ENCODE measurements around the gene IL6. TPM values are rescaled to one million over a fixed set of nuclear protein-coding genes. Genes with fewer than 3 reads are reported as not detected.

IL6 gene
- total RNA-seq, 1 donor: 36.0 TPM

- H3K4me1 ChIP-seq (ENCODE audit: insufficient read depth, low read length): peaks cover 31% of the 10 kb centered on the region
Observed at GRCh38 chr7:22730066-22730710, 3.2 kb downstream of the IL6 start.

GRCh38 chr7:22730921-22731654, 4.1 kb downstream of the IL6 start:
- Histone ChIP-seq H3K9me3 (ENCODE audit: low read depth, low read length) (no peaks in the 10 kb centered on the region), H3K4me3 (ENCODE audit: low read length) (no peak overlapping the region), H3K4me1 (ENCODE audit: insufficient read depth, low read length) (peaks cover 22% of the 10 kb centered on the region), H3K27me3 (ENCODE audit: insufficient read depth, low read length) (peaks cover 7% of the 10 kb centered on the region)

More at GRCh38 chr7:22730066-22730710, 3.2 kb downstream of the IL6 start:
- Histone ChIP-seq H3K9me3 (ENCODE audit: low read depth, low read length) (no peaks in the 10 kb centered on the region), H3K4me3 (ENCODE audit: low read length) (no peak overlapping the region), H3K27me3 (ENCODE audit: insufficient read depth, low read length) (peaks cover 7% of the 10 kb centered on the region)

- Histone ChIP-seq H3K27me3 (ENCODE audit: insufficient read depth, low read length) (peaks cover 10% of the 10 kb centered on the region), H3K4me3 (ENCODE audit: low read length) (no peak overlapping the region), H3K4me1 (ENCODE audit: insufficient read depth, low read length) (peaks cover 15% of the 10 kb centered on the region), H3K9me3 (ENCODE audit: low read depth, low read length) (no peaks in the 10 kb centered on the region)
Observed at GRCh38 chr7:22731766-22732165, 4.8 kb downstream of the IL6 start.

GRCh38 chr7:22732556-22733126, 5.6 kb downstream of the IL6 start:
- H3K4me1 ChIP-seq (ENCODE audit: insufficient read depth, low read length): peaks cover 6% of the 10 kb centered on the region
- H3K9me3 ChIP-seq (ENCODE audit: low read depth, low read length): no peaks in the 10 kb centered on the region
- no peak overlapping the region for H3K4me3 ChIP-seq (ENCODE audit: low read length)
- peaks cover 11% of the 10 kb centered on the region for H3K27me3 ChIP-seq (ENCODE audit: insufficient read depth, low read length)

- H3K27me3 ChIP-seq (ENCODE audit: insufficient read depth, low read length): peaks cover 12% of the 10 kb centered on the region
- no peaks in the 10 kb centered on the region for H3K9me3 ChIP-seq (ENCODE audit: low read depth, low read length)
- no peak overlapping the region for H3K4me3 ChIP-seq (ENCODE audit: low read length)
- peaks cover 6% of the 10 kb centered on the region for H3K4me1 ChIP-seq (ENCODE audit: insufficient read depth, low read length)
Observed at GRCh38 chr7:22733761-22734160, 6.8 kb downstream of the IL6 start.

GRCh38 chr7:22743014-22743413, 16.0 kb downstream of the IL6 start:
- no peaks in the 10 kb centered on the region for H3K4me1 ChIP-seq (ENCODE audit: insufficient read depth, low read length)
- no peak overlapping the region for H3K4me3 ChIP-seq (ENCODE audit: low read length)
- peaks cover 13% of the 10 kb centered on the region for H3K27me3 ChIP-seq (ENCODE audit: insufficient read depth, low read length)
- no peaks in the 10 kb centered on the region for H3K9me3 ChIP-seq (ENCODE audit: low read depth, low read length)

- Histone ChIP-seq H3K4me3 (ENCODE audit: low read length) (no peak overlapping the region), H3K9me3 (ENCODE audit: low read depth, low read length) (no peaks in the 10 kb centered on the region), H3K4me1 (ENCODE audit: insufficient read depth, low read length) (no peaks in the 10 kb centered on the region), H3K27me3 (ENCODE audit: insufficient read depth, low read length) (no peaks in the 10 kb centered on the region)
Observed at GRCh38 chr7:22751341-22751740, 24.3 kb downstream of the IL6 start.

- Histone ChIP-seq H3K4me1 (ENCODE audit: insufficient read depth, low read length) (no peaks in the 10 kb centered on the region), H3K9me3 (ENCODE audit: low read depth, low read length) (no peaks in the 10 kb centered on the region), H3K27me3 (ENCODE audit: insufficient read depth, low read length) (peaks cover 11% of the 10 kb centered on the region), H3K4me3 (ENCODE audit: low read length) (no peak overlapping the region)
Observed at GRCh38 chr7:22757338-22757994, 30.5 kb downstream of the IL6 start.

GRCh38 chr7:22758576-22758975, 31.6 kb downstream of the IL6 start:
- H3K4me3 ChIP-seq (ENCODE audit: low read length): no peak overlapping the region
- H3K9me3 ChIP-seq (ENCODE audit: low read depth, low read length): no peaks in the 10 kb centered on the region
- H3K4me1 ChIP-seq (ENCODE audit: insufficient read depth, low read length): no peaks in the 10 kb centered on the region
- H3K27me3 ChIP-seq (ENCODE audit: insufficient read depth, low read length): peaks cover 16% of the 10 kb centered on the region

- no peak overlapping the region for H3K4me3 ChIP-seq (ENCODE audit: low read length)
- peaks cover 16% of the 10 kb centered on the region for H3K27me3 ChIP-seq (ENCODE audit: insufficient read depth, low read length)
- no peaks in the 10 kb centered on the region for H3K9me3 ChIP-seq (ENCODE audit: low read depth, low read length)
- H3K4me1 ChIP-seq (ENCODE audit: insufficient read depth, low read length): no peaks in the 10 kb centered on the region
Observed at GRCh38 chr7:22759721-22760120, 32.7 kb downstream of the IL6 start.

- Histone ChIP-seq H3K4me3 (ENCODE audit: low read length) (no peak overlapping the region), H3K4me1 (ENCODE audit: insufficient read depth, low read length) (no peaks in the 10 kb centered on the region), H3K9me3 (ENCODE audit: low read depth, low read length) (no peaks in the 10 kb centered on the region), H3K27me3 (ENCODE audit: insufficient read depth, low read length) (peaks cover 16% of the 10 kb centered on the region)
Observed at GRCh38 chr7:22762866-22763265, 35.9 kb downstream of the IL6 start.

GRCh38 chr7:22765609-22766008, 38.6 kb downstream of the IL6 start:
- H3K27me3 ChIP-seq (ENCODE audit: insufficient read depth, low read length): peaks cover 7% of the 10 kb centered on the region
- no peaks in the 10 kb centered on the region for H3K4me1 ChIP-seq (ENCODE audit: insufficient read depth, low read length)
- no peaks in the 10 kb centered on the region for H3K9me3 ChIP-seq (ENCODE audit: low read depth, low read length)
- H3K4me3 ChIP-seq (ENCODE audit: low read length): no peak overlapping the region

GRCh38 chr7:22771194-22771871, 44.3 kb downstream of the IL6 start:
- Histone ChIP-seq H3K9me3 (ENCODE audit: low read depth, low read length) (no peaks in the 10 kb centered on the region), H3K4me1 (ENCODE audit: insufficient read depth, low read length) (no peaks in the 10 kb centered on the region), H3K4me3 (ENCODE audit: low read length) (no peak overlapping the region), H3K27me3 (ENCODE audit: insufficient read depth, low read length) (peaks cover 3% of the 10 kb centered on the region)

- Histone ChIP-seq H3K9me3 (ENCODE audit: low read depth, low read length) (no peaks in the 10 kb centered on the region), H3K27me3 (ENCODE audit: insufficient read depth, low read length) (peaks cover 3% of the 10 kb centered on the region), H3K4me1 (ENCODE audit: insufficient read depth, low read length) (no peaks in the 10 kb centered on the region), H3K4me3 (ENCODE audit: low read length) (no peak overlapping the region)
Observed at GRCh38 chr7:22771872-22772228, 44.9 kb downstream of the IL6 start.

GRCh38 chr7:22772885-22773284, 45.9 kb downstream of the IL6 start:
- H3K4me1 ChIP-seq (ENCODE audit: insufficient read depth, low read length): no peaks in the 10 kb centered on the region
- H3K9me3 ChIP-seq (ENCODE audit: low read depth, low read length): no peaks in the 10 kb centered on the region
- peaks cover 3% of the 10 kb centered on the region for H3K27me3 ChIP-seq (ENCODE audit: insufficient read depth, low read length)
- no peak overlapping the region for H3K4me3 ChIP-seq (ENCODE audit: low read length)
